Activated gamma-delta T cell (primary cell): ENCODE data around the gene ALG13.
"Not testable (repeated sequence)": the region's sequence is repeated elsewhere in the genome, so short reads cannot be mapped to it uniquely, and the experiment has no call there.

Experiments
- DNase-seq: peaks from one replicate; lab custom pipeline; 2025; lab: John Stamatoyannopoulos, UW
- total RNA-seq, 2 donors: gene quantifications; one replicate each; lab custom pipeline; 2026; lab: John Stamatoyannopoulos, UW

Gene ALG13
- total RNA-seq: 49.8 to 69.6 reads per million in 2 donors

- peak; percentile 75 for DNase-seq
These were observed at the start of gene ALG13 for GRCh38 chrX:111680988-111681779. TSS of gene ALG13 (plus strand) at chrX:111681170. CDS start at chrX:111681219, 49 bp downstream.

GRCh38 chrX:111634823-111635729 is 45.9 kb upstream of the ALG13 start:
- DNase-seq: no peak

- DNase-seq: no peak
These were observed 39.0 kb upstream of the ALG13 start for GRCh38 chrX:111641969-111642368.

GRCh38 chrX:111645165-111645564 is 35.8 kb upstream of the ALG13 start:
- DNase-seq: not testable (repeated sequence)

- no peak for DNase-seq
These were observed 35.4 kb upstream of the ALG13 start for GRCh38 chrX:111645607-111646006.

GRCh38 chrX:111646515-111646914 is 34.5 kb upstream of the ALG13 start:
- no peak for DNase-seq

GRCh38 chrX:111648802-111649201 is 32.2 kb upstream of the ALG13 start:
- DNase-seq: no peak

GRCh38 chrX:111649638-111650037 is 31.3 kb upstream of the ALG13 start:
- no peak for DNase-seq

GRCh38 chrX:111650845-111651244 is 30.1 kb upstream of the ALG13 start:
- DNase-seq: no peak

GRCh38 chrX:111652719-111653118 is 28.3 kb upstream of the ALG13 start:
- no peak for DNase-seq

GRCh38 chrX:111661241-111661640 is 19.7 kb upstream of the ALG13 start:
- no peak for DNase-seq

- DNase-seq: no peak
These were observed 18.7 kb upstream of the ALG13 start for GRCh38 chrX:111662292-111662691.

GRCh38 chrX:111671668-111672067 is 9.3 kb upstream of the ALG13 start:
- DNase-seq: no peak

- no peak for DNase-seq
These were observed 6.3 kb downstream of the ALG13 start for GRCh38 chrX:111687305-111687704.

- DNase-seq: no peak
These were observed 14.4 kb downstream of the ALG13 start for GRCh38 chrX:111695297-111695880.

GRCh38 chrX:111719426-111720210 is 38.6 kb downstream of the ALG13 start:
- no peak for DNase-seq

- DNase-seq: no peak
These were observed 47.1 kb downstream of the ALG13 start for GRCh38 chrX:111728096-111728495.

GRCh38 chrX:111731351-111731750 is 50.4 kb downstream of the ALG13 start:
- no peak for DNase-seq

- DNase-seq: no peak
These were observed 55.6 kb downstream of the ALG13 start for GRCh38 chrX:111736571-111736970.

GRCh38 chrX:111742018-111742417 is 61.0 kb downstream of the ALG13 start:
- DNase-seq: no peak

- no peak for DNase-seq
These were observed 62.3 kb downstream of the ALG13 start for GRCh38 chrX:111743316-111743715.

GRCh38 chrX:111756486-111756885 is 75.5 kb downstream of the ALG13 start:
- no peak for DNase-seq
